Sciatic nerve (tissue), 2 donors: ENCODE measurements around the gene UBR1. TPM values are rescaled to one million over a fixed set of nuclear protein-coding genes. Genes with fewer than 3 reads are reported as not detected.
"Not testable (repeated sequence)": the region's sequence is repeated elsewhere in the genome, so short reads cannot be mapped to it uniquely, and the experiment has no call there.

Experiments used
- ATAC-seq: fragments of 200-7000 bp; cut with Tn5 transposase; one replicate; pipeline ENCODE4 v1.9.1; 2020; ENCODE audit warnings: mild to moderate bottlenecking, moderate library complexity
- DNase-seq: peaks from one replicate; pipeline ENCODE4 v3.0.0-alpha.2; 2020; ENCODE audit warnings: low spot score
- intact Hi-C: fragments of 100-400 bp; cut with DNase I; formaldehyde crosslinking; loops from one replicate; pipeline ENCODE4 v1.14.2; 2022
- total RNA-seq: library from RNA; stranded (reverse); fragmentation: NEBNext Ultra II Directional; extraction: Animal tissue kit (Norgen Biotek cat#: 25700); gene quantifications from one replicate; pipeline ENCODE4 v1.2.1, GENCODE V29; 2021
- donor health status: DM: no; HTN: no; CAD: no.
- donor health status: DM: no; HTN: no; CAD: no.

Gene UBR1
- total RNA-seq, 1 donor from 2014 or later: 47.0 TPM

GRCh38 chr15:42996871-42997270 is 109.0 kb downstream of the UBR1 start:
- intact Hi-C loops: no loop called here
- no peak for ATAC-seq
- no peak for DNase-seq

GRCh38 chr15:42994546-42994945 is 111.3 kb downstream of the UBR1 start:
- no peak for DNase-seq
- no peak for ATAC-seq
- intact Hi-C loops: no loop called here

- intact Hi-C loops: no loop called here
- DNase-seq: no peak
- ATAC-seq: no peak
Measured at GRCh38 chr15:42992626-42993025, 113.2 kb downstream of the UBR1 start.

- intact Hi-C loops: no loop called here
- ATAC-seq (no peak), DNase-seq (no peak)
Measured at GRCh38 chr15:42986693-42987342, 119.0 kb downstream of the UBR1 start.

GRCh38 chr15:42984493-42985034 is 121.3 kb downstream of the UBR1 start:
- DNase-seq (no peak), ATAC-seq (no peak)
- intact Hi-C loops: no loop called here

- ATAC-seq, intact Hi-C loops, DNase-seq: not testable (repeated sequence)
Measured at GRCh38 chr15:42979113-42979512, 126.7 kb downstream of the UBR1 start.

GRCh38 chr15:42974202-42974862 is 131.5 kb downstream of the UBR1 start:
- DNase-seq: no peak
- intact Hi-C loops: no loop called here
- ATAC-seq: no peak

GRCh38 chr15:42973114-42973513 is 132.7 kb downstream of the UBR1 start:
- DNase-seq (no peak), ATAC-seq (no peak)
- intact Hi-C loops: no loop called here

- ATAC-seq: no peak
- intact Hi-C loops: no loop called here
- no peak for DNase-seq
Measured at GRCh38 chr15:42971830-42972229, 134.0 kb downstream of the UBR1 start.

- ATAC-seq: no peak
- no peak for DNase-seq
- intact Hi-C loops: no loop called here
Measured at GRCh38 chr15:42964476-42964875, 141.4 kb downstream of the UBR1 start.

GRCh38 chr15:42955518-42955917 is 150.3 kb downstream of the UBR1 start:
- DNase-seq (no peak), ATAC-seq (no peak)
- intact Hi-C loops: no loop called here

- ATAC-seq (no peak), DNase-seq (no peak)
- intact Hi-C loops: no loop called here
Measured at GRCh38 chr15:42954291-42954690, 151.5 kb downstream of the UBR1 start.

GRCh38 chr15:42948898-42949297 is 156.9 kb downstream of the UBR1 start:
- intact Hi-C loops, DNase-seq, ATAC-seq: not testable (repeated sequence)

- no peak for DNase-seq
- ATAC-seq: no peak
- intact Hi-C loops: no loop called here
Measured at GRCh38 chr15:42940527-42940926, 165.3 kb downstream of the UBR1 start.

GRCh38 chr15:42939841-42940240 is 166.0 kb downstream of the UBR1 start:
- no peak for DNase-seq
- intact Hi-C loops: no loop called here
- ATAC-seq: no peak

- ATAC-seq (no peak), DNase-seq (no peak)
- intact Hi-C loops: no loop called here
Measured at GRCh38 chr15:42937143-42937542, 168.7 kb downstream of the UBR1 start.

GRCh38 chr15:42933886-42934667 is 171.8 kb downstream of the UBR1 start:
- DNase-seq (no peak), ATAC-seq (no peak)
- intact Hi-C loops: no loop called here

- no peak for ATAC-seq
- intact Hi-C loops: no loop called here
- DNase-seq: no peak
Measured at GRCh38 chr15:42932833-42933515, 172.9 kb downstream of the UBR1 start.

- DNase-seq (no peak), ATAC-seq (no peak)
- intact Hi-C loops: no loop called here
Measured at GRCh38 chr15:42931702-42932486, 173.9 kb downstream of the UBR1 start.
